ENCODE data around the gene RAP1GAP. TPM values are rescaled to one million over a fixed set of nuclear protein-coding genes. Genes with fewer than 3 reads are reported as not detected.

Gene RAP1GAP
- polyA plus RNA-seq, 1 donor from 2014 or later, result 9.8 TPM

DNA sequence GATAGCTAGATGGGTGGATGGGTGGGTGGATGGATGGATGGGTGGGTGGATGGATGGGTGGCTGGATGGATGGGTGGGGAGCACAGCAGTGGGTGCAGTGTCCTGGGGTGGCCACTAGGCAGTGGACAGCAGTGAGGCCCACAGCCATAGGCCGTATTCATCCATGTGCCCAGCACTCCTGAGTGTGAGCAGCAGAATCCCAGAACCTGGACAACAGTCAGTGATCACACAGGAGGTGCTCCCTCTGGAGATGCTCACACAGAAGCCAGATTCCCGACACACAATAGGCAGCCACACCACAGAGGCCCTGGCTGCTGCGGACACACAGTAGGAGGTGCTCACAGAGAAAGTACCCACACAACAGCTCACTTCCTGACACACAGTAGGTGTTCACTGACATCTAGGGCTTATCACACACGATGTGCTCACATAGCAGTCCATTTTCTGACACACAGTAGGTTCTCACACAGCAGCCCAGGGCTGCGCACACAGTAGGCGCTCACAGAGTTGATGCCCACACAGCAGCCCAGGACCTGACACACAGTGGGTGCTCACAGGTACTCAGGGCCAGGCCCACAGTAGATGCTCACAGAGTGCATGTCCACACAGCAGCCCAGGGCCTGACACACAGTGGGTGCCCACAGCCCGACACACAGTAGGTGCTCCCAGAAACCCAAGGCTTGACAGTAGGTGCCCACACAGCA, 64.0 kb downstream of the RAP1GAP start:
- H3K4me3 ChIP-seq (ENCODE audit: low read length), result no peak overlapping the region
- H3K9me3 ChIP-seq (ENCODE audit: low read length), result no peaks in the 10 kb centered on the region
- H4K20me1 ChIP-seq (ENCODE audit: insufficient read depth), result no peaks in the 10 kb centered on the region
- no peaks in the 10 kb centered on the region for H3F3A ChIP-seq (ENCODE audit: insufficient read depth, low read length, poor library complexity, severe bottlenecking)
- no peaks in the 10 kb centered on the region for H3K27me3 ChIP-seq (ENCODE audit: insufficient read depth, low read depth, low read length)
- H3K9ac ChIP-seq (ENCODE audit: low read length), result no peak overlapping the region
- H2AFZ ChIP-seq (ENCODE audit: low read depth, low read length), result no peak overlapping the region
- TF ChIP-seq POLR2AphosphoS5 (IDR thresholded peaks at IDR 0.05) (no peak), EZH2 (IDR thresholded peaks at IDR 0.05; ENCODE audit: borderline replicate concordance, insufficient read depth, low read length, poor library complexity, severe bottlenecking) (no peak), RAD21 (conservative IDR thresholded peaks at IDR 0.05) (no peak), MXI1 (conservative IDR thresholded peaks at IDR 0.05; ENCODE audit: poor library complexity, severe bottlenecking) (no peak), SMC3 (conservative IDR thresholded peaks at IDR 0.05; ENCODE audit: poor library complexity) (no peak)
- H3K27ac ChIP-seq (ENCODE audit: low read length), result no peak overlapping the region
- no peak overlapping the region for H3K4me2 ChIP-seq (ENCODE audit: low read length)
- no peaks in the 10 kb centered on the region for H3K9me2 ChIP-seq (ENCODE audit: insufficient read depth, low read length)
- no peaks in the 10 kb centered on the region for H3K79me2 ChIP-seq (replicated peaks; ENCODE audit: insufficient read depth, low read length)
- H3K36me3 ChIP-seq (ENCODE audit: insufficient read depth, low read length), result no peaks in the 10 kb centered on the region

DNA sequence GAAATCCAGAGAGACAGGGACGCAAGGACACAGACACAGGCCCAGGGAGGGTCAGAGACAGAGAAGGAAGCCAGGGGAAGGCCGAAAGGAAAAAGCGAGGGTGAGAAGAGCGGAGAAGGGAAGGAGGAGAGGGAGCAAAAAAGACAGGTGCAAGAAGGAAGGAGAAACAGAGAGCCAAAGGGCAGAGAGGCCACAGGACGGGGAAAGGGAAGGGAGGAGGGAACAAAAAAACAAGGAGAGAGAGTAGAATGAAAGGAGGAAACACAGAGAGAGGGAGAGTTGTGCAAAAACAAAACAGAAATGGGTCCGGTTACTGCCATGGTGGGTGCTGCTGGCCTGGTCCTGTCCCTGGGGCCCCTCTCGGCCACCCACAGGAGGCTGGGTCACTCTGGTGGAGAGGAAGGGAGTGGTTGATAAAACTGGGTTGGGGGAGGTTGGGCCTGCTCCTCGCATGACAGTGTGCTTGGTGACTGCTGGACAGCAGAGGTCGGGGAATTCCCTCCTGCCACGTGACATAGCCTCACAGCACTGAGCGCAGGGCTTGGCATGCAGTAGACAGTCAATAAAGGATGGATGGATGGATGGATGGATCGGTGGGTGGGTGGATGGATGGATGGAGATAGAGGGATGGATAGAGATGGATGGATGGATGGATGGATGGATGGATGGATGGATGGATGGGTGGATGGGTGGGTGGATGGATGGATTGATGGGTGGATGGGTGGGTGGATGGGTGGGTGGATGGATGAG, 64.8 kb downstream of the RAP1GAP start:
- no peaks in the 10 kb centered on the region for H3K9me3 ChIP-seq (ENCODE audit: low read length)
- H3K79me2 ChIP-seq (replicated peaks; ENCODE audit: insufficient read depth, low read length), result no peaks in the 10 kb centered on the region
- H3F3A ChIP-seq (ENCODE audit: insufficient read depth, low read length, poor library complexity, severe bottlenecking), result no peaks in the 10 kb centered on the region
- no peaks in the 10 kb centered on the region for H4K20me1 ChIP-seq (ENCODE audit: insufficient read depth)
- no peak for TF ChIP-seq TAF1 (IDR thresholded peaks at IDR 0.05; ENCODE audit: low read depth)
- H3K27ac ChIP-seq (ENCODE audit: low read length), result no peak overlapping the region
- no peak overlapping the region for H3K4me2 ChIP-seq (ENCODE audit: low read length)
- no peak overlapping the region for H3K4me3 ChIP-seq (ENCODE audit: low read length)
- H3K9ac ChIP-seq (ENCODE audit: low read length), result no peak overlapping the region
- H3K9me2 ChIP-seq (ENCODE audit: insufficient read depth, low read length), result no peaks in the 10 kb centered on the region
- no peaks in the 10 kb centered on the region for H3K27me3 ChIP-seq (ENCODE audit: insufficient read depth, low read depth, low read length)
- no peaks in the 10 kb centered on the region for H3K36me3 ChIP-seq (ENCODE audit: insufficient read depth, low read length)
- H2AFZ ChIP-seq (ENCODE audit: low read depth, low read length), result no peak overlapping the region

DNA sequence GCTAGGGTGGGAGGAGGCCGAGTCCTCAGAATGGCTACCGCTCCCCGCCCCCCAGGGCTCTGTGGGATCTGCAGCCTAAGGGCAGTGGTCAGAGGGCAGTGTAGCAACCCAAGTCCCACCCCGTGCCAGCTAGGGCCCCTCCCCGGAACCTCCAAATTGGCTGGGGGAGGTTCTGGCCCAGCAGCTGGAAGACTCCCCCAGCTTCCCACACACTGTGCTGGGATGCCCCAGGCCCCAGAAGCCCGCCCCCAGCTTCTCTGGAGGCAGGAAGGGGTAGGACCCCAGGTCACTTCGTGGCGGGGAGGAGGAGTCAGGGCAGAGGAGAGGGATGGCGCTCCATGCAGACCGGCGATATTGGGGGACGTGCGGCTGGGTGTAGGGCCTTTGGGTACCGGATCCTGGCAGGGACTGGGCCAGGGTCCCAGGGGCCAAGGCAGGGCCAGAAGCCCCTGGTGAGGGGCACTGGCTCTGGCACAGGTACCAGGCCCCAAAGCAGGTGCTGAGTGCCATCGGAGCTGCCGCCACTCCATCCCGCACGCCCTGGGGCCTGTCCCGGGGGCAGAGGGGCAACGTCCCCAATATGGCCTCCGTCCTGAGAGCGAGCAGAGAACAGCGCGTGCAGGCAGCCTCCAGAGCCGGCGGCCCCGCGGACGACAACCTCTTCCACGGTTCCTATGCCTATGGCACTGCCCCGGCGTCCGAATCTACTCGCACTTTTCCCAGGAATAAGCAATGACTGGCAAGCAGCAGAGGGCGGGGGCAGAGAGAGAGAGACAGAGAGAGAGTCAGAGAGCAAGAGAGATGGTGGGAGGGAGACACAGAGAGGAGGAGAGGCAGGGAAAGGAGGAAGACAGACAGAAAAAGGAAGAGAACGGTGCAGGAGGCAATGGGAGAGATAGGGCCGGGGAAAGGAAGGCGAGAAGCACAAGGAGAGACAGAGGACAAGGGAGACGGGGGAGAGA, 65.7 kb downstream of the RAP1GAP start:
- H3K79me2 ChIP-seq (replicated peaks; ENCODE audit: insufficient read depth, low read length), result no peaks in the 10 kb centered on the region
- no peak overlapping the region for H3K4me3 ChIP-seq (ENCODE audit: low read length)
- H3K9me3 ChIP-seq (ENCODE audit: low read length), result no peaks in the 10 kb centered on the region
- no peaks in the 10 kb centered on the region for H3F3A ChIP-seq (ENCODE audit: insufficient read depth, low read length, poor library complexity, severe bottlenecking)
- H2AFZ ChIP-seq (ENCODE audit: low read depth, low read length), result no peak overlapping the region
- no peaks in the 10 kb centered on the region for H3K27me3 ChIP-seq (ENCODE audit: insufficient read depth, low read depth, low read length)
- TF ChIP-seq SMC3 (conservative IDR thresholded peaks at IDR 0.05; ENCODE audit: poor library complexity) (no peak), EP300 (conservative IDR thresholded peaks at IDR 0.05; ENCODE audit: poor library complexity, severe bottlenecking) (no peak), RAD21 (conservative IDR thresholded peaks at IDR 0.05) (no peak), POLR2AphosphoS5 (IDR thresholded peaks at IDR 0.05) (no peak), EZH2 (IDR thresholded peaks at IDR 0.05; ENCODE audit: borderline replicate concordance, insufficient read depth, low read length, poor library complexity, severe bottlenecking) (no peak), MXI1 (conservative IDR thresholded peaks at IDR 0.05; ENCODE audit: poor library complexity, severe bottlenecking) (no peak), TAF1 (IDR thresholded peaks at IDR 0.05; ENCODE audit: low read depth) (no peak)
- TF ChIP-seq, protein P1, sequence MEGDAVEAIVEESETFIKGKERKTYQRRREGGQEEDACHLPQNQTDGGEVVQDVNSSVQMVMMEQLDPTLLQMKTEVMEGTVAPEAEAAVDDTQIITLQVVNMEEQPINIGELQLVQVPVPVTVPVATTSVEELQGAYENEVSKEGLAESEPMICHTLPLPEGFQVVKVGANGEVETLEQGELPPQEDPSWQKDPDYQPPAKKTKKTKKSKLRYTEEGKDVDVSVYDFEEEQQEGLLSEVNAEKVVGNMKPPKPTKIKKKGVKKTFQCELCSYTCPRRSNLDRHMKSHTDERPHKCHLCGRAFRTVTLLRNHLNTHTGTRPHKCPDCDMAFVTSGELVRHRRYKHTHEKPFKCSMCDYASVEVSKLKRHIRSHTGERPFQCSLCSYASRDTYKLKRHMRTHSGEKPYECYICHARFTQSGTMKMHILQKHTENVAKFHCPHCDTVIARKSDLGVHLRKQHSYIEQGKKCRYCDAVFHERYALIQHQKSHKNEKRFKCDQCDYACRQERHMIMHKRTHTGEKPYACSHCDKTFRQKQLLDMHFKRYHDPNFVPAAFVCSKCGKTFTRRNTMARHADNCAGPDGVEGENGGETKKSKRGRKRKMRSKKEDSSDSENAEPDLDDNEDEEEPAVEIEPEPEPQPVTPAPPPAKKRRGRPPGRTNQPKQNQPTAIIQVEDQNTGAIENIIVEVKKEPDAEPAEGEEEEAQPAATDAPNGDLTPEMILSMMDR (IDR thresholded peaks at IDR 0.05; ENCODE audit: poor library complexity, severe bottlenecking), result no peak
- TF ChIP-seq, protein P2, sequence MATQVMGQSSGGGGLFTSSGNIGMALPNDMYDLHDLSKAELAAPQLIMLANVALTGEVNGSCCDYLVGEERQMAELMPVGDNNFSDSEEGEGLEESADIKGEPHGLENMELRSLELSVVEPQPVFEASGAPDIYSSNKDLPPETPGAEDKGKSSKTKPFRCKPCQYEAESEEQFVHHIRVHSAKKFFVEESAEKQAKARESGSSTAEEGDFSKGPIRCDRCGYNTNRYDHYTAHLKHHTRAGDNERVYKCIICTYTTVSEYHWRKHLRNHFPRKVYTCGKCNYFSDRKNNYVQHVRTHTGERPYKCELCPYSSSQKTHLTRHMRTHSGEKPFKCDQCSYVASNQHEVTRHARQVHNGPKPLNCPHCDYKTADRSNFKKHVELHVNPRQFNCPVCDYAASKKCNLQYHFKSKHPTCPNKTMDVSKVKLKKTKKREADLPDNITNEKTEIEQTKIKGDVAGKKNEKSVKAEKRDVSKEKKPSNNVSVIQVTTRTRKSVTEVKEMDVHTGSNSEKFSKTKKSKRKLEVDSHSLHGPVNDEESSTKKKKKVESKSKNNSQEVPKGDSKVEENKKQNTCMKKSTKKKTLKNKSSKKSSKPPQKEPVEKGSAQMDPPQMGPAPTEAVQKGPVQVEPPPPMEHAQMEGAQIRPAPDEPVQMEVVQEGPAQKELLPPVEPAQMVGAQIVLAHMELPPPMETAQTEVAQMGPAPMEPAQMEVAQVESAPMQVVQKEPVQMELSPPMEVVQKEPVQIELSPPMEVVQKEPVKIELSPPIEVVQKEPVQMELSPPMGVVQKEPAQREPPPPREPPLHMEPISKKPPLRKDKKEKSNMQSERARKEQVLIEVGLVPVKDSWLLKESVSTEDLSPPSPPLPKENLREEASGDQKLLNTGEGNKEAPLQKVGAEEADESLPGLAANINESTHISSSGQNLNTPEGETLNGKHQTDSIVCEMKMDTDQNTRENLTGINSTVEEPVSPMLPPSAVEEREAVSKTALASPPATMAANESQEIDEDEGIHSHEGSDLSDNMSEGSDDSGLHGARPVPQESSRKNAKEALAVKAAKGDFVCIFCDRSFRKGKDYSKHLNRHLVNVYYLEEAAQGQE (IDR thresholded peaks at IDR 0.05; ENCODE audit: borderline replicate concordance), result no peak
- no peak overlapping the region for H3K27ac ChIP-seq (ENCODE audit: low read length)
- no peak overlapping the region for H3K4me2 ChIP-seq (ENCODE audit: low read length)
- H3K9me2 ChIP-seq (ENCODE audit: insufficient read depth, low read length), result no peaks in the 10 kb centered on the region
- H3K9ac ChIP-seq (ENCODE audit: low read length), result no peak overlapping the region
- H4K20me1 ChIP-seq (ENCODE audit: insufficient read depth), result no peaks in the 10 kb centered on the region
- no peaks in the 10 kb centered on the region for H3K36me3 ChIP-seq (ENCODE audit: insufficient read depth, low read length)

Data from neural cell (in vitro differentiated cells).